IPS-15b (cell line): ENCODE measurements around the gene MAGED4.

ENCODE experiments used
- H3K27me3 ChIP-seq: one replicate; pipeline ENCODE4 v1.6.1; 2013; ENCODE audit warnings: low read length; ENCODE audit not compliant: control insufficient read depth, insufficient read depth
- H3K36me3 ChIP-seq: one replicate; pipeline ENCODE4 v1.6.1; 2013; ENCODE audit warnings: low read length; ENCODE audit not compliant: control insufficient read depth, insufficient read depth
- H3K4me1 ChIP-seq: one replicate; pipeline ENCODE4 v1.6.1; 2013; ENCODE audit warnings: mild to moderate bottlenecking, low read length; ENCODE audit not compliant: control insufficient read depth, insufficient read depth
- H3K4me3 ChIP-seq: one replicate; pipeline ENCODE4 v1.5.1; 2013; ENCODE audit warnings: low read depth, low read length
- H3K9ac ChIP-seq: one replicate; pipeline ENCODE4 v1.6.1; 2013; ENCODE audit warnings: low read depth, mild to moderate bottlenecking, low read length
- H3K9me3 ChIP-seq: one replicate; pipeline ENCODE4 v1.6.1; 2013; ENCODE audit warnings: mild to moderate bottlenecking, low read length; ENCODE audit not compliant: control insufficient read depth, insufficient read depth

The MAGED4 gene

GRCh38 chrX:52216541-52216940 lies 31.9 kb downstream of the MAGED4 start:
- Histone ChIP-seq H3K9me3 (peaks cover 3% of the 10 kb centered on the region), H3K36me3 (no peaks in the 10 kb centered on the region), H3K27me3 (no peaks in the 10 kb centered on the region)

GRCh38 chrX:52217494-52218160 lies 32.9 kb downstream of the MAGED4 start:
- Histone ChIP-seq H3K36me3 (no peaks in the 10 kb centered on the region), H3K27me3 (no peaks in the 10 kb centered on the region), H3K4me3 (no peak overlapping the region), H3K9ac (no peak overlapping the region), H3K9me3 (peaks cover 3% of the 10 kb centered on the region), H3K4me1 (no peaks in the 10 kb centered on the region)

More at GRCh38 chrX:52216541-52216940, 31.9 kb downstream of the MAGED4 start:
- Histone ChIP-seq H3K4me3 (no peak overlapping the region), H3K9ac (no peak overlapping the region), H3K4me1 (no peaks in the 10 kb centered on the region)

- no peaks in the 10 kb centered on the region for H3K4me1 ChIP-seq
- H3K36me3 ChIP-seq: no peaks in the 10 kb centered on the region
- H3K9ac ChIP-seq: no peak overlapping the region
- peaks cover 3% of the 10 kb centered on the region for H3K9me3 ChIP-seq
- H3K27me3 ChIP-seq: no peaks in the 10 kb centered on the region
- H3K4me3 ChIP-seq: no peak overlapping the region
Measured at GRCh38 chrX:52220936-52221335, 36.2 kb downstream of the MAGED4 start.
